HS-5 (cell line): ENCODE measurements around the gene TECPR2.

Experiments used
- DNase-seq: peaks from one replicate; pipeline ENCODE4 v3.0.0-alpha.2; 2012; ENCODE audit warnings: low read depth

The TECPR2 gene

DNA sequence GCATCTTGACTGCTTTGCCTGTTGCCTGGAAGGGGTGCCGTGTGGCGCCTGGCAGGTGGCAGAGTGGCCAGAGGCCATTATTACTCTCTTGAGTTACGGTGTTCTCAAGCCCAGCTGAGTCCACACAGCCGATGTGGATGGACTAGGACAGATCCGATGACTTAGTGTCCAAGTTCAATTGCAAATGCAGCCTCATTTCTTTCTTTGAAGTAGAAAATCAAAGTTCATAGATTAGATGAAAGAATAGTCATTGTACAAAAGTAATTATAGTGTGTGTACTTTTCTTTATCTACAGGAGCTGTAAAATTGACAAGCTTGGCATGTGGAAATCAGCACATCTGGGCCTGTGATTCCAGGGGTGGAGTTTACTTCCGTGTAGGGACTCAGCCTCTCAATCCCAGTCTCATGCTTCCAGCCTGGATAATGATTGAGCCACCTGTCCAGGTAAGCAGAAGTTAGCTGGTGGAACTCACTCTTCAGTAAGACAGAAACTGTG is 102.2 kb downstream of the TECPR2 start:
- DNase-seq = no peak

GRCh38 chr14:102469261-102469660 is 106.5 kb downstream of the TECPR2 start:
- DNase-seq = no peak

GRCh38 chr14:102471921-102472790 is 109.4 kb downstream of the TECPR2 start:
- no peak for DNase-seq

- DNase-seq = no peak
These were observed 110.0 kb downstream of the TECPR2 start for GRCh38 chr14:102472791-102473150.

- DNase-seq = no peak
These were observed 110.8 kb downstream of the TECPR2 start for GRCh38 chr14:102473559-102473958.

GRCh38 chr14:102474934-102475333 is 112.2 kb downstream of the TECPR2 start:
- DNase-seq = no peak

- no peak for DNase-seq
These were observed 116.4 kb downstream of the TECPR2 start for GRCh38 chr14:102479107-102479506.

- no peak for DNase-seq
These were observed 117.0 kb downstream of the TECPR2 start for GRCh38 chr14:102479777-102480176.

GRCh38 chr14:102481371-102481770 is 118.6 kb downstream of the TECPR2 start:
- DNase-seq = no peak

GRCh38 chr14:102481791-102482238 is 119.1 kb downstream of the TECPR2 start:
- DNase-seq = no peak

DNA sequence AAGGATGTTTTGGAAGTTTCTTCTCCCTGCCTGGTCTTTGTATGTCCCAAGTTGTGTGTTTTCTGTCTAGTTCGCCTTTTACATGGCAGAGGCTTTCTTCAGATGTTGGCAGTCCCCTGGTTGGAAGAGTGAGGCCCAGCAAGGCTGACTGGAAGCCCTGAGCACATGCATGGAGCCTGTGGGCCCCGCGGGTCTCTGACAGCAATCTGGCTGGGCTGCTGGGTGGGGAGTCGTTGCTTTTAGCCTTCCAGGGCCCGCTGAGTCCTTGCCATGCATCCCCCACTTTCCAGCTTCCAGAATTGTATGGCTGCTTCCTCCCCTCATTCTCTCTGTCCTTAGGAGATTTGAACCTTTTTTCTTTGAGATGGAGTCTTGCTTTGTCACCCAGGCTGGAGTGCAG is 121.6 kb downstream of the TECPR2 start:
- no peak for DNase-seq

GRCh38 chr14:102485693-102486512 is 123.2 kb downstream of the TECPR2 start:
- DNase-seq = no peak

- DNase-seq = no peak
These were observed 123.9 kb downstream of the TECPR2 start for GRCh38 chr14:102486513-102487203.

- no peak for DNase-seq
These were observed 124.5 kb downstream of the TECPR2 start for GRCh38 chr14:102487204-102487577.

DNA sequence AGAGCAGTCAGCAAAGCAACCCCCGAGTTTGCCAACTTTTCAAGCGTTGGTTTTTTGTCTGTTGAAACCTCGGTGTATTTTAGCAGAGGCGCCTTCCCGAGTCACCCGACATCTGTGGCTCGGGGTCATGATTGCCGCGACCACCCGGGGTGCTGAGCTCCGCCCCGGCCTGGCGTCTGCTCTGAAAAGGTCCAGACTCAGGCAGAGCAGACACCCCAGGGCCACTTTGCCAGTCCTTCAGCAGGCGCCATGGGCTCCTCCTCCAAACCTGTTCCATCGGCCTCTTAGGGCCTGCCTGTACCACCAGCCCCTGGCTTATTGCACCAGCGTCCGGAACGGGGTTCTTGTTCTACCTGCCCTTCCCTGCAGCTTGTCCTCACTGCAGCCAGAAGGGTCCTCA is 127.7 kb downstream of the TECPR2 start:
- no peak for DNase-seq

- DNase-seq = no peak
These were observed 128.6 kb downstream of the TECPR2 start for GRCh38 chr14:102491366-102491765.

DNA sequence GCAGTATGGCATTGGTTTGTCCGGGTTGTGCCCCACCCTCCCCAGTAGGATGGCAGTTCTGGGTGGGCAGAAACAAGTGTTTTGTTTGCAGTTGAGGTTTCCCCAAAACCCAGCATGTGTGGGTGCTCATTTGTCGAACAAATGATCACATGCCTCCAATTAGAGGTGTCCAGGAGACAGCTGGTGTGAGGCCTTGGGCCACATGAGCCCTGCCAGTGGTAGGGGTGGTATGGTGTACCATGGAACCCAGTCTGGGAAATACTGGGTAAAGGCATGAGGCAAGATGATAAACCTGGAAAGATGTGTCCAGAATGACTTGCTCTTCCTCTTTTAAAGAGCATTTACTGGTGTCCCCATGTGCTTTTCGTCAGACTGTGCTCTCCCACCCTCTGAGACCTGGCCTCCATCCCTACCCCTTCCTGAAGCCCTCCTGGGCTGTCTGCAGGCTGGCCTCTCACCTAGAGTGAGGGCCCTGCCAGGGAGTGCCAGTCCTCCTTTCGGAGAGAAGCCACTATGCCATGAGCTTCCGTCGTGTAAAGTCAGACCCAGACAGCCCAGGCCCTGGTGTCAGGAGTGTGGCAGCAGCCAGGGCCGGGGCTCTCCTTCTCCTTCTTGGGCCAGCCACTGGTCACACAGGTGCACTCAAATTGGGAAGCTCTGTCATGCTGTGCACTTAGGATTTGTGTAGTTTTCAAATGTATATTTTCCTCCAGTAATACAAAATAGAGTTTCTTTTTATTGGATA is 129.2 kb downstream of the TECPR2 start:
- no peak for DNase-seq

DNA sequence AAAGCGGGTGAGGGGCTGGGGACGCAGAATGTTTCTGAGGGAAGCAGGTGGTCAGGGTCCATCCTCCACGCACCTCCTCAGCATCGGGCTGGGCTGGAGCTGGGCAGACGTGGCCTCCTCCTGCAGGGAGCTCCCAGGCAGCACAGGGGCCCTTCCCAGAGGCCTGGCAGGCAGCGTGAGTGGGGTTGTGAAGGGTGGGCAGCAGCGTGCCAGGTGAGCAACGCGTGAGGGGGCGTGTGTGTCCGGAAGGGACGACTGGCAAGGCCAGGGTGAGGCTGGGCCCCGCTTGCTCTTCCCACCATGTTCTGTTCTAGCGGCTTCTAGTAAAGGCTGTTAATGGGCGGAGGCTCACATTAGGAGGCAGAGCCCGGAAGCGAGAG is 129.8 kb downstream of the TECPR2 start:
- DNase-seq = no peak

DNA sequence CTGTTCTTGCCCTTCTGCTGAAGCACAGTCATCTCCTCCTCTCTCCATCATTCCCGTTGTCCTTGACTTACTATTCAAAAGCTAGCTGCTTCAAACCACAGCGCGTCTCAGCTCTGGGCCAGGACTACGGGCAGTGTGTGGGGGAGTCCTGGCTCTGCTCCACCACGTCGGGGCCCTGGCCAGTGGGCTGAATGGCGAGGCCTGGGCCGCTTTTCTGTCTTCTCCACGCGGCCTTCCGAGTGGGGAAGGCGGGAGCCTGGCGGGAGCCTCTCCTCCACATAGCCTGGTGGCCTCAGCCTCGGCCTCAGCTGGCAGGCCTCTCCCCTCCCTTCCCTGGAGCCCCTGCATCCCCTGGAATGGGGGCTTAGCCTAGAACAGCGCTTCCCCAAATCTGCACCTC is 130.4 kb downstream of the TECPR2 start:
- no peak for DNase-seq

DNA sequence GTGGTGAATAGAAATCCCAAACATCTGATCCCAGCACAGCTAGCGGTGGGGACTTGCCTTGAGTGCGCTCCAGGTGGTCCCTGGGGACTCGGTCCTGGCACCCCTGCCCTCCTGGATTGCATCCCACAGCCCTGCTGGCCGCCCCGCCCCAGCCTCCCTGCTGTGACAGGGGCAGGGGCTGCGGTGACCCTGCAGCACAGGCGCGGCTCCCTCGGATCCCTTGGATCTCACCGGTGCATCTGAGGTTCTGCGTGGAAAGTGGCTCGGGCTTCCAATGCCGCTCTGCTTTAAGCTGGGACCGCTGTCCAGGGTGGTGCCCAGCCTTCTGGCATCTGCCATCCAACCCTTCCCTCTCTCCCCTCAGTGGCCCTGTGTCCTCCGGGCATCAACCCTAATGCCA is 130.8 kb downstream of the TECPR2 start:
- no peak for DNase-seq

- DNase-seq = no peak
These were observed 133.0 kb downstream of the TECPR2 start for GRCh38 chr14:102495491-102496330.
